Panc1 (cell line): ENCODE measurements around the gene DHRSX. TPM values are rescaled to one million over a fixed set of nuclear protein-coding genes. Genes with fewer than 3 reads are reported as not detected.

Source experiments
- ATAC-seq: fragments of 200-7000 bp; cut with Tn5 transposase; 2 replicates; pipeline ENCODE4 v1.9.1; 2020; ENCODE audit warnings: mild to moderate bottlenecking, moderate library complexity
- BruUV-seq: library from RNA; stranded (reverse); fragments of 400-500 nt; replicated peaks from 2 replicates; lab custom pipeline; 2021; lab: Mats Ljungman, UMichigan
- CTCF ChIA-PET: fragments of 300-600 bp; sonication (Branson Sonifier 250); formaldehyde crosslinking; loops from one replicate; lab custom pipeline; 2022; ENCODE audit warnings: antibody characterized with exemption; lab: Charles Lee
- POLR2A ChIA-PET: fragments of 300-600 bp; sonication (Branson Sonifier 250); formaldehyde crosslinking; loops from one replicate; lab custom pipeline; 2022; ENCODE audit warnings: antibody characterized with exemption; lab: Charles Lee
- DNase-seq: peaks from one replicate; pipeline ENCODE4 v3.0.0-alpha.2; 2010; ENCODE audit warnings: low read depth, low spot score
- H3K27ac ChIP-seq: 2 replicates; pipeline ENCODE4 v1.5.1; 2011; ENCODE audit warnings: mild to moderate bottlenecking, low read length, inconsistent platforms
- H3K27me3 ChIP-seq: fragments of 200-500 bp; sonication (Bioruptor generic); 2 replicates; pipeline ENCODE4 v1.6.0; 2014; ENCODE audit warnings: low read length, inconsistent platforms; ENCODE audit not compliant: control insufficient read depth, insufficient read depth
- H3K36me3 ChIP-seq: fragments of 200-500 bp; sonication (Bioruptor generic); 2 replicates; pipeline ENCODE4 v1.5.1; 2014; ENCODE audit warnings: inconsistent platforms, mild to moderate bottlenecking, low read length, moderate library complexity; ENCODE audit not compliant: control insufficient read depth, insufficient read depth
- H3K4me1 ChIP-seq: 2 replicates; pipeline ENCODE4 v1.5.1; 2011; ENCODE audit warnings: inconsistent platforms, mild to moderate bottlenecking, low read length, moderate library complexity; ENCODE audit not compliant: control insufficient read depth, insufficient read depth
- H3K4me3 ChIP-seq, 2 experiments: 2 replicates each; pipeline ENCODE4 v1.5.1; 2011 to 2012; ENCODE audit warnings: low read depth in 2 of 2, low read length in 2 of 2, mild to moderate bottlenecking in 2 of 2, inconsistent platforms in 1 of 2, moderate library complexity in 1 of 2
- H3K9me3 ChIP-seq: fragments of 200-500 bp; sonication (Bioruptor generic); 2 replicates; pipeline ENCODE4 v1.5.1; 2014; ENCODE audit warnings: low read depth, mild to moderate bottlenecking, inconsistent platforms, low read length, moderate library complexity; ENCODE audit not compliant: control insufficient read depth, insufficient read depth
- CTCF ChIP-seq: fragments of 450-650 bp; IDR thresholded peaks from 2 replicates; pipeline ENCODE4 v1.5.1; 2017; ENCODE audit warnings: mild to moderate bottlenecking
- POLR2AphosphoS5 ChIP-seq: IDR thresholded peaks from 2 replicates; pipeline ENCODE4 v1.6.1; 2012; ENCODE audit warnings: mild to moderate bottlenecking, low read depth, low read length, moderate library complexity
- REST ChIP-seq, 2 experiments: IDR thresholded peaks; 2 replicates each; pipeline ENCODE4 v1.6.1; 2011 to 2012; ENCODE audit warnings: low read depth in 2 of 2, control low read depth in 1 of 2, low read length in 1 of 2, mild to moderate bottlenecking in 1 of 2, moderate library complexity in 1 of 2; ENCODE audit not compliant: insufficient read depth in 1 of 2
- SIN3A ChIP-seq: IDR thresholded peaks from 2 replicates; pipeline ENCODE4 v1.6.1; 2012; ENCODE audit warnings: low read depth, mild to moderate bottlenecking, low read length, moderate library complexity, borderline replicate concordance; ENCODE audit not compliant: insufficient read depth
- TCF7L2 ChIP-seq: IDR thresholded peaks from 2 replicates; pipeline ENCODE4 v1.6.1; 2011; ENCODE audit warnings: mild to moderate bottlenecking, low read depth, low read length, inconsistent platforms
- in situ Hi-C: cut with HindIII; loops from 2 replicates; pipeline ENCODE4 v1.10.0; 2016; ENCODE audit warnings: low sequenced_read_pairs, low pct_unique_long_range_greater_than_20kb
- intact Hi-C: fragments of 100-400 bp; cut with micrococcal nuclease; formaldehyde crosslinking; loops from one replicate; pipeline ENCODE4 v1.10.0; 2022; ENCODE audit not compliant: unreplicated experiment
- total RNA-seq: library from RNA; stranded (reverse); gene quantifications from one replicate; pipeline ENCODE4 v1.2.1, GENCODE V29; 2021; ENCODE audit not compliant: unreplicated experiment

Gene DHRSX
- total RNA-seq, 1 experiment from 2014 or later: 20.1 TPM

- DNase-seq (no peak), ATAC-seq (no peak)
- ChIA-PET CTCF (no interaction called here), POLR2A (no interaction called here)
- no peak overlapping the region for H3K27ac ChIP-seq
- H3K36me3 ChIP-seq: no peaks in the 10 kb centered on the region
- H3K4me1 ChIP-seq: no peaks in the 10 kb centered on the region; the same call in 1 of the 2 replicates
- no TSS peak for BruUV-seq
- no peaks in the 10 kb centered on the region for H3K9me3 ChIP-seq
- no peak overlapping the region for H3K4me3 ChIP-seq
- H3K27me3 ChIP-seq: no peaks in the 10 kb centered on the region
- no peak for TF ChIP-seq POLR2AphosphoS5
- in situ Hi-C loops: no loop called here
- intact Hi-C loops: no loop called here
Observed at GRCh38 chrX:2317527-2318055, 183.2 kb downstream of the DHRSX start.

GRCh38 chrX:2316534-2316933 lies 184.2 kb downstream of the DHRSX start:
- TF ChIP-seq CTCF (no peak), TCF7L2 (no peak), SIN3A (no peak), REST (IDR thresholded peaks at IDR 0.05; ENCODE audit: insufficient read depth in 1 of 2, low read depth in 2 of 2, low read length in 1 of 2) (no peak), POLR2AphosphoS5 (no peak)
- Histone ChIP-seq H3K36me3 (no peaks in the 10 kb centered on the region), H3K27ac (no peak overlapping the region), H3K27me3 (no peaks in the 10 kb centered on the region), H3K4me1 (no peaks in the 10 kb centered on the region; the same call in 1 of the 2 replicates), H3K4me3 (no peak overlapping the region), H3K9me3 (no peaks in the 10 kb centered on the region)
- intact Hi-C loops: no loop called here
- no peak for ATAC-seq
- POLR2A ChIA-PET: no interaction called here
- in situ Hi-C loops: no loop called here
- BruUV-seq: no TSS peak
- no peak for DNase-seq
- CTCF ChIA-PET: no interaction called here

- POLR2A ChIA-PET: no interaction called here
- intact Hi-C loops: no loop called here
- ATAC-seq (no peak), DNase-seq (no peak)
- Histone ChIP-seq H3K36me3 (no peaks in the 10 kb centered on the region), H3K4me1 (no peaks in the 10 kb centered on the region), H3K27me3 (no peaks in the 10 kb centered on the region), H3K9me3 (no peaks in the 10 kb centered on the region), H3K4me3 (no peak overlapping the region), H3K27ac (no peak overlapping the region)
- in situ Hi-C loops: no loop called here
- no peak for TF ChIP-seq POLR2AphosphoS5
- TF ChIP-seq REST (IDR thresholded peaks at IDR 0.05; ENCODE audit: insufficient read depth in 1 of 2, low read depth in 2 of 2, low read length in 1 of 2): no peak
- no peak for TF ChIP-seq TCF7L2
- no peak for TF ChIP-seq SIN3A
- no peak for TF ChIP-seq CTCF
- CTCF ChIA-PET: no interaction called here
- no TSS peak for BruUV-seq
Observed at GRCh38 chrX:2315434-2315833, 185.3 kb downstream of the DHRSX start.
